A673 (cell line): ENCODE data around the gene GPATCH2L.

Experiments used
- EZH2 ChIP-seq: fragments of 200-600 bp; sonication (generic); IDR thresholded peaks from 2 replicates; pipeline ENCODE4 v1.6.1; 2017; ENCODE audit warnings: borderline replicate concordance, low read depth, mild to moderate bottlenecking, mixed read lengths, antibody characterized with exemption, low read length; ENCODE audit not compliant: poor library complexity, severe bottlenecking
- TF ChIP-seq, protein P1 (sequence below): fragments of 300-800, 200-600 bp; sonication (generic); conservative IDR thresholded peaks from 2 replicates; pipeline ENCODE4 v1.5.1; 2017; ENCODE audit warnings: low read depth, mild to moderate bottlenecking, antibody characterized with exemption, low read length, moderate library complexity, mixed read lengths

DNA sequence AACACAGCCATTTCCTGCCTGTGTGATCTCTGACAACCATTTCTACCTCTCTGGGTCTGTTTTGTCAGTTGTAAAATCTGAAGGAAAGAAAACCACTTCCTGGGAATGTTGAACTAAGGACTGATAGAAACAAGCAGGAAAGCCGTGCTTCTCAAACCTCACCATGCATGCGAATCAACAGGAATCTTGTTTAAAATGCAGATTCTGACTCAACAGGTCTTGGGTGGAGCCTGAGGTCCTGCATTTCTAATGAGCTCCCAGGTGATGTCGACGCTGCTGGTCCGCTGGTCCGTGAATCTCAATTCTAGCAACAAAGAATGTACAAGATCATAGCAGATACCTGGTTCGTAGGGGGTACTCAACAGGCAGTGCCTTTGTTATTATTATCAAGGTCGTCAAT, 38.0 kb upstream of the GPATCH2L start:
- TF ChIP-seq, protein P1, sequence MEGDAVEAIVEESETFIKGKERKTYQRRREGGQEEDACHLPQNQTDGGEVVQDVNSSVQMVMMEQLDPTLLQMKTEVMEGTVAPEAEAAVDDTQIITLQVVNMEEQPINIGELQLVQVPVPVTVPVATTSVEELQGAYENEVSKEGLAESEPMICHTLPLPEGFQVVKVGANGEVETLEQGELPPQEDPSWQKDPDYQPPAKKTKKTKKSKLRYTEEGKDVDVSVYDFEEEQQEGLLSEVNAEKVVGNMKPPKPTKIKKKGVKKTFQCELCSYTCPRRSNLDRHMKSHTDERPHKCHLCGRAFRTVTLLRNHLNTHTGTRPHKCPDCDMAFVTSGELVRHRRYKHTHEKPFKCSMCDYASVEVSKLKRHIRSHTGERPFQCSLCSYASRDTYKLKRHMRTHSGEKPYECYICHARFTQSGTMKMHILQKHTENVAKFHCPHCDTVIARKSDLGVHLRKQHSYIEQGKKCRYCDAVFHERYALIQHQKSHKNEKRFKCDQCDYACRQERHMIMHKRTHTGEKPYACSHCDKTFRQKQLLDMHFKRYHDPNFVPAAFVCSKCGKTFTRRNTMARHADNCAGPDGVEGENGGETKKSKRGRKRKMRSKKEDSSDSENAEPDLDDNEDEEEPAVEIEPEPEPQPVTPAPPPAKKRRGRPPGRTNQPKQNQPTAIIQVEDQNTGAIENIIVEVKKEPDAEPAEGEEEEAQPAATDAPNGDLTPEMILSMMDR, result no peak
- no peak for TF ChIP-seq EZH2
